Measurements from ENCODE around the gene ADGRA3. TPM values are rescaled to one million over a fixed set of nuclear protein-coding genes. Genes with fewer than 3 reads are reported as not detected.

The ADGRA3 gene
- total RNA-seq, 6 donors from 2014 or later, result 9.2 to 32.7 (median 17.2) TPM

- 90 to 91% methylated on average over 5 of the region's 5 CpGs for WGBS, 2 donors
- no peak for ATAC-seq (ENCODE audit: low FRiP score in 2 of 2)
- TF ChIP-seq EP300 (IDR thresholded peaks at IDR 0.05), result no peak
- no peak for TF ChIP-seq POLR2A (IDR thresholded peaks at IDR 0.05)
- TF ChIP-seq POLR2AphosphoS5 (IDR thresholded peaks at IDR 0.05), result no peak
- TF ChIP-seq, protein P1, sequence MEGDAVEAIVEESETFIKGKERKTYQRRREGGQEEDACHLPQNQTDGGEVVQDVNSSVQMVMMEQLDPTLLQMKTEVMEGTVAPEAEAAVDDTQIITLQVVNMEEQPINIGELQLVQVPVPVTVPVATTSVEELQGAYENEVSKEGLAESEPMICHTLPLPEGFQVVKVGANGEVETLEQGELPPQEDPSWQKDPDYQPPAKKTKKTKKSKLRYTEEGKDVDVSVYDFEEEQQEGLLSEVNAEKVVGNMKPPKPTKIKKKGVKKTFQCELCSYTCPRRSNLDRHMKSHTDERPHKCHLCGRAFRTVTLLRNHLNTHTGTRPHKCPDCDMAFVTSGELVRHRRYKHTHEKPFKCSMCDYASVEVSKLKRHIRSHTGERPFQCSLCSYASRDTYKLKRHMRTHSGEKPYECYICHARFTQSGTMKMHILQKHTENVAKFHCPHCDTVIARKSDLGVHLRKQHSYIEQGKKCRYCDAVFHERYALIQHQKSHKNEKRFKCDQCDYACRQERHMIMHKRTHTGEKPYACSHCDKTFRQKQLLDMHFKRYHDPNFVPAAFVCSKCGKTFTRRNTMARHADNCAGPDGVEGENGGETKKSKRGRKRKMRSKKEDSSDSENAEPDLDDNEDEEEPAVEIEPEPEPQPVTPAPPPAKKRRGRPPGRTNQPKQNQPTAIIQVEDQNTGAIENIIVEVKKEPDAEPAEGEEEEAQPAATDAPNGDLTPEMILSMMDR (IDR thresholded peaks at IDR 0.05), result no peak
- Histone ChIP-seq H3K36me3 (no peaks in the 10 kb centered on the region), H3K27me3 (no peaks in the 10 kb centered on the region), H3K4me1 (no peaks in the 10 kb centered on the region), H3K4me3 (no peak overlapping the region), H3K27ac (no peak overlapping the region), H3K9me3 (no peaks in the 10 kb centered on the region)
- DNase-seq, result no peak
These were observed 52.7 kb downstream of the ADGRA3 start for GRCh38 chr4:22463179-22463578.

DNA sequence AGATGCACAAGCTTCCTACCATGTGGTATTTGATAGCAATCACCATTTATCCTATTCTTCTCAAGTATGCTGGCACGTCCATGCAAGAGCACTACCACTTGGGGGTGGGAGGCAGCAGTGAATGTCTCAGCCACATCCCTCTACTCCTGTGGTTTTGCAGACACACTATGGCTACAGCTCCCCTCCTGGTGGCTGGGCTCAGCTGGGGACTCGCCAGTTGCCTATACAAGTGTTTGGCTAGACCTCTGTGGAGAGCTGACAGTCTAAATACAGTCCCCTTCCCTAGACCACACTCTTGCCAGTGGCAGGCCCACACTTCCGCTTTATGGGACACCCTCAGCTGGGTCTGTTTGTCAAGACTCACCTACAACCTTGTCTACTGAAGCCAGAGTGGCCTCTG, 53.2 kb downstream of the ADGRA3 start:
- TF ChIP-seq POLR2AphosphoS5 (IDR thresholded peaks at IDR 0.05) (no peak), EP300 (IDR thresholded peaks at IDR 0.05) (no peak), POLR2A (IDR thresholded peaks at IDR 0.05) (no peak)
- TF ChIP-seq, protein P1 (IDR thresholded peaks at IDR 0.05), result no peak
- ATAC-seq (ENCODE audit: low FRiP score in 2 of 2), result peak in 1 of 2 donors; percentile 10
- 89 to 90% methylated on average over 2 to 3 of the region's 3 CpGs for WGBS, 2 donors
- Histone ChIP-seq H3K27me3 (no peaks in the 10 kb centered on the region), H3K36me3 (no peaks in the 10 kb centered on the region), H3K9me3 (no peaks in the 10 kb centered on the region), H3K4me3 (no peak overlapping the region), H3K4me1 (no peaks in the 10 kb centered on the region), H3K27ac (no peak overlapping the region)
- no peak for DNase-seq

GRCh38 chr4:22460266-22460665, 55.6 kb downstream of the ADGRA3 start:
- H3K4me3 ChIP-seq, result no peak overlapping the region
- DNase-seq (no peak), ATAC-seq (ENCODE audit: low FRiP score in 2 of 2) (no peak)
- H3K27ac ChIP-seq, result no peak overlapping the region
- no peaks in the 10 kb centered on the region for H3K36me3 ChIP-seq
- TF ChIP-seq, protein P1 (IDR thresholded peaks at IDR 0.05), result no peak
- no peak for TF ChIP-seq POLR2A (IDR thresholded peaks at IDR 0.05)
- no peaks in the 10 kb centered on the region for H3K9me3 ChIP-seq
- H3K4me1 ChIP-seq, result no peaks in the 10 kb centered on the region
- H3K27me3 ChIP-seq, result no peaks in the 10 kb centered on the region

- ATAC-seq (ENCODE audit: low FRiP score in 2 of 2) (no peak), DNase-seq (no peak)
- Histone ChIP-seq H3K4me3 (no peak overlapping the region), H3K36me3 (no peaks in the 10 kb centered on the region), H3K9me3 (no peaks in the 10 kb centered on the region), H3K27ac (no peak overlapping the region), H3K4me1 (no peaks in the 10 kb centered on the region), H3K27me3 (no peaks in the 10 kb centered on the region)
- 95 to 96% methylated on average over 4 of the region's 4 CpGs for WGBS, 2 donors
- TF ChIP-seq POLR2AphosphoS5 (IDR thresholded peaks at IDR 0.05) (no peak), EP300 (IDR thresholded peaks at IDR 0.05) (no peak), POLR2A (IDR thresholded peaks at IDR 0.05) (no peak)
- TF ChIP-seq, protein P1 (IDR thresholded peaks at IDR 0.05), result no peak
These were observed 57.8 kb downstream of the ADGRA3 start for GRCh38 chr4:22458098-22458497.

- TF ChIP-seq POLR2AphosphoS5 (IDR thresholded peaks at IDR 0.05), result no peak
- TF ChIP-seq POLR2A (IDR thresholded peaks at IDR 0.05), result no peak
- no peak for TF ChIP-seq EP300 (IDR thresholded peaks at IDR 0.05)
- TF ChIP-seq, protein P1 (IDR thresholded peaks at IDR 0.05), result no peak
- DNase-seq (no peak), ATAC-seq (ENCODE audit: low FRiP score in 2 of 2) (no peak)
- no peaks in the 10 kb centered on the region for H3K36me3 ChIP-seq
- H3K27ac ChIP-seq, result no peak overlapping the region
- no peak overlapping the region for H3K4me3 ChIP-seq
- no peaks in the 10 kb centered on the region for H3K4me1 ChIP-seq
- no peaks in the 10 kb centered on the region for H3K27me3 ChIP-seq
- WGBS, 2 donors, result 83 to 89% methylated on average over 3 of the region's 3 CpGs
- H3K9me3 ChIP-seq, result no peaks in the 10 kb centered on the region
These were observed 58.5 kb downstream of the ADGRA3 start for GRCh38 chr4:22457348-22457747.

Data from upper lobe of left lung (tissue), 6 donors.